Psoas muscle (tissue), 8 donors: ENCODE data around the gene OR4K2. TPM values are rescaled to one million over a fixed set of nuclear protein-coding genes. Genes with fewer than 3 reads are reported as not detected.

ENCODE experiments used
- ATAC-seq, 4 donors: fragments of 200-7000 bp; cut with Tn5 transposase; one replicate each; pipeline ENCODE4 v1.9.1; 2020; ENCODE audit warnings: moderate library complexity in 3 of 4, mild to moderate bottlenecking in 2 of 4
- DNase-seq, 2 donors: peaks; one replicate each; pipeline ENCODE4 v3.0.0-alpha.2; 2020
- H3K27ac ChIP-seq: fragments of 200-600 bp; one replicate; pipeline ENCODE4 v1.8.0; 2022
- H3K27me3 ChIP-seq, 3 donors: fragments of 200-600 bp in 1 of 3; one replicate each; pipeline versions ENCODE4 v1.6.1 to v1.8.0; 2013 to 2022; ENCODE audit warnings: low read length in 2 of 3, mild to moderate bottlenecking in 2 of 3, moderate library complexity in 1 of 3; ENCODE audit not compliant: insufficient read depth in 3 of 3
- H3K36me3 ChIP-seq, 2 donors: fragments of 200-600 bp in 1 of 2; one replicate each; pipeline versions ENCODE4 v1.6.1 to v1.8.0; 2013 to 2022; ENCODE audit warnings: low read depth in 1 of 2, mild to moderate bottlenecking in 1 of 2, moderate library complexity in 1 of 2; ENCODE audit not compliant: insufficient read depth in 1 of 2
- H3K4me1 ChIP-seq: fragments of 200-600 bp; one replicate; pipeline ENCODE4 v1.8.0; 2022
- H3K4me3 ChIP-seq: fragments of 200-600 bp; one replicate; pipeline ENCODE4 v1.8.0; 2022; ENCODE audit warnings: mild to moderate bottlenecking
- H3K9me3 ChIP-seq: fragments of 200-600 bp; one replicate; pipeline ENCODE4 v1.8.0; 2022
- WGBS, 3 donors: extraction: QIAGEN DNeasy Blood & Tissue Kit; methylation state at CpG; one replicate each; pipeline versions ENCODE4 v1.1.6 to v1.1.7; 2013; 5-methylcytosine and 5-hydroxymethylcytosine counted together
- intact Hi-C, 2 donors: fragments of 100-400 bp; cut with DNase I; formaldehyde crosslinking; loops; one replicate each; pipeline versions ENCODE4 v1.11.0 to v1.14.2; 2022
- polyA plus RNA-seq, 3 donors: library from polyadenylated mRNA; stranded (reverse); fragments of 200-250 nt; gene quantifications; one replicate each; pipeline ENCODE4 v1.2.3, GENCODE V29; 2013
- total RNA-seq, 4 donors: library from RNA; stranded (reverse); fragmentation: NEBNext Ultra II Directional in 2 of 4; extraction: Animal tissue kit (Norgen Biotek cat#: 25700) in 2 of 4; gene quantifications; one replicate each; pipeline versions ENCODE4 v1.2.1 to v1.2.4, GENCODE V29; 2021 to 2023
- TF ChIP-seq, protein P1 (sequence below): fragments of 200-600 bp; IDR thresholded peaks from one replicate; pipeline ENCODE4 v1.8.0; 2022; ENCODE audit warnings: antibody characterized with exemption
- donor health status: healthy with polysubstance abuse.
- donor health status: DM: no; HTN: no; CAD: no; lungs with moderate emphysema.
- donor health status: Bipolar disorder and iron deficiency.
- donor health status: healthy.
- donor health status: DM: yes; HTN: yes; CAD: no.
- donor health status: DM: no; HTN: no; CAD: no.
- donor health status: DM: no; HTN: no; CAD: no.
- donor health status: DM: yes; HTN: yes; CAD: no.

The OR4K2 gene
- total and polyA plus RNA-seq, 7 donors = not detected

DNA sequence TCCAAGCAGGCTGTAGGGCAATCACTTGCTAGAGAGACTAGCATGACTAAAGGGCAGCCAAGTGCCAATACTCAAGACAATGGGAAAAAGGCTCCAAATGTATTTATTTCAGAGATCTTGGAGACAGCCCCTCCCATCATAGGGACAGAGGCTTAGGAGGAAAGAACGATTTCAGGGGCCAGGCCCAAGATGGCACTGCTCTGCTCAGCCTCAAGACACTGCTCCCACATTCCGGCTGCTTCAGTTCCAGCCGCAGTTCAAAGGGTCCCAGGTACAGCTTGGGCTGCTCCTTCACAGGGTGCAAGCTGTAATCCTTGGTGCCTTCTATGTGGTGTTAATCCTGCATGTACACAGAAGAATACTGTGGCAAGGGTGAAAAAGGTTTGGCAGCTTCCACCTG is 26.1 kb downstream of the OR4K2 start:
- no peak for ATAC-seq
- WGBS, 3 donors = 62 to 68% (median 66%) methylated on average over 3 of the region's 3 CpGs
- Histone ChIP-seq H3K4me3 (no peak overlapping the region), H3K4me1 (no peaks in the 10 kb centered on the region), H3K27ac (no peak overlapping the region), H3K27me3 (no peaks in the 10 kb centered on the region), H3K36me3 (no peaks in the 10 kb centered on the region), H3K9me3 (peaks cover 20% of the 10 kb centered on the region)
- no peak for DNase-seq
- intact Hi-C loops = no loop called here
- TF ChIP-seq, protein P1, sequence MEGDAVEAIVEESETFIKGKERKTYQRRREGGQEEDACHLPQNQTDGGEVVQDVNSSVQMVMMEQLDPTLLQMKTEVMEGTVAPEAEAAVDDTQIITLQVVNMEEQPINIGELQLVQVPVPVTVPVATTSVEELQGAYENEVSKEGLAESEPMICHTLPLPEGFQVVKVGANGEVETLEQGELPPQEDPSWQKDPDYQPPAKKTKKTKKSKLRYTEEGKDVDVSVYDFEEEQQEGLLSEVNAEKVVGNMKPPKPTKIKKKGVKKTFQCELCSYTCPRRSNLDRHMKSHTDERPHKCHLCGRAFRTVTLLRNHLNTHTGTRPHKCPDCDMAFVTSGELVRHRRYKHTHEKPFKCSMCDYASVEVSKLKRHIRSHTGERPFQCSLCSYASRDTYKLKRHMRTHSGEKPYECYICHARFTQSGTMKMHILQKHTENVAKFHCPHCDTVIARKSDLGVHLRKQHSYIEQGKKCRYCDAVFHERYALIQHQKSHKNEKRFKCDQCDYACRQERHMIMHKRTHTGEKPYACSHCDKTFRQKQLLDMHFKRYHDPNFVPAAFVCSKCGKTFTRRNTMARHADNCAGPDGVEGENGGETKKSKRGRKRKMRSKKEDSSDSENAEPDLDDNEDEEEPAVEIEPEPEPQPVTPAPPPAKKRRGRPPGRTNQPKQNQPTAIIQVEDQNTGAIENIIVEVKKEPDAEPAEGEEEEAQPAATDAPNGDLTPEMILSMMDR = no peak

DNA sequence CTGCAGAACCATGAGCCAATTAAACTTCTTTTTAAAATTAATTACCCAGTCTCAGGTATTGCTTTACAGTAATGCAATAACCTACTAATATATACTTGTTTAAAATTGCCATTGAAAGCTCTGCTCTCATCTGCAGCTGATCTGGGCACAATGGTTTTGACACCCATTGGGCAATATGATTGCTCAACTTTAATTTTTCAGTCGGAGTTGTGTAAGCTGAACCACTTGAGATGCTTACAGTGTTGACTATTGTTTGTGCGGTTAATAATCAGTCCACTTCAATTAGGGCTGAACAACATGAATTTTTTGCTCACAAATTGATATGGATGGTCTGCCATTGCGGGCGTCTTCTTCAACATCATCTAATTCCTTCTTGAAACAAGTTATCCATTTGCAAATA is 27.5 kb downstream of the OR4K2 start:
- H3K36me3 ChIP-seq = no peaks in the 10 kb centered on the region
- H3K4me3 ChIP-seq = no peak overlapping the region
- 78 to 83% (median 81%) methylated on average over 4 of the region's 4 CpGs for WGBS, 3 donors
- intact Hi-C loops = no loop called here
- TF ChIP-seq, protein P1 = no peak
- H3K27me3 ChIP-seq = no peaks in the 10 kb centered on the region
- no peaks in the 10 kb centered on the region for H3K4me1 ChIP-seq
- H3K27ac ChIP-seq = no peak overlapping the region
- no peak for ATAC-seq
- H3K9me3 ChIP-seq = peaks cover 9% of the 10 kb centered on the region
- DNase-seq = no peak

DNA sequence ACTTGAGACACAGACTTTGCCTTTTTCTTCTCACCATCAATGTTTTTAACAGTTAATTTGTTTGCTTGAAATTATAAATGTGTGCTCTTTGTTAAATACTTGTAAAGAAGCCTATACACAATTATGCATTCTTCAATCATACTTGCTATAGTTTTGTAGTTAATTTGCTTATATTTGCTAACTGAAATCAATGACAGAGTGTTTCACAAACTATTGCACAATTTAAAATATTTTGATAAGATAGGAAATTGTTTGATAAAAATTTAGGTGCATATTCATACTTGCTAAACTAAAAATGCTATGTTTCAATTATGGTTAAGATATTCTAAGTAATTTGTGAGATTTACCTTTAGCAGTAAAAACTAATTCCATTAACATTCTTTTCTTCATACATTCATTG is 31.7 kb downstream of the OR4K2 start:
- H3K27me3 ChIP-seq = no peaks in the 10 kb centered on the region
- H3K36me3 ChIP-seq = no peaks in the 10 kb centered on the region
- no peak overlapping the region for H3K27ac ChIP-seq
- DNase-seq = no peak
- H3K4me1 ChIP-seq = no peaks in the 10 kb centered on the region
- H3K4me3 ChIP-seq = no peak overlapping the region
- H3K9me3 ChIP-seq = peaks cover 6% of the 10 kb centered on the region
- intact Hi-C loops = no loop called here
- TF ChIP-seq, protein P1 = no peak
- ATAC-seq = no peak

DNA sequence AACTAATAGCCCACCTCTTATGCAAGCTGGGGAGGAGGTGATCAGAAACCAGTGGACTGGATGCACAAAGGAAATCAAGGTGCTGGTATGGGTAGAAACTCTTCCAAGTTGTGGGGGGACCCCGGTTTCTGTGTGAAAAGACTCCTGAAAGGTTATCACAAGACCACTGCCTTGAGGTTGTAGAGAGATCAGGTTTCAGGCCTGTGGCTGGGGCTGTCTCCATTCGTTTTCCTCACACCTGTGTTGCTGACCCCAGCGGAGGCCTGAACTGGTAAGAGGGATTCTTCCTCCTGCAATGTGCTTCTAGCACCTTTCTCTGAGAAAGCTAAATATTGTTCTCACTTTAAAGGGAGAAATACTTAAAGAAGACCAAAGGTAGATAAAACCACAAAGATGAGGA is 36.2 kb downstream of the OR4K2 start:
- Histone ChIP-seq H3K36me3 (no peaks in the 10 kb centered on the region), H3K4me1 (no peaks in the 10 kb centered on the region), H3K9me3 (no peaks in the 10 kb centered on the region), H3K4me3 (no peak overlapping the region), H3K27me3 (no peaks in the 10 kb centered on the region), H3K27ac (no peak overlapping the region)
- ATAC-seq (no peak), DNase-seq (no peak)
- intact Hi-C loops = no loop called here
- WGBS, 3 donors = 33 to 50% (median 49%) methylated on average over 3 of the region's 3 CpGs
- TF ChIP-seq, protein P1 = no peak

DNA sequence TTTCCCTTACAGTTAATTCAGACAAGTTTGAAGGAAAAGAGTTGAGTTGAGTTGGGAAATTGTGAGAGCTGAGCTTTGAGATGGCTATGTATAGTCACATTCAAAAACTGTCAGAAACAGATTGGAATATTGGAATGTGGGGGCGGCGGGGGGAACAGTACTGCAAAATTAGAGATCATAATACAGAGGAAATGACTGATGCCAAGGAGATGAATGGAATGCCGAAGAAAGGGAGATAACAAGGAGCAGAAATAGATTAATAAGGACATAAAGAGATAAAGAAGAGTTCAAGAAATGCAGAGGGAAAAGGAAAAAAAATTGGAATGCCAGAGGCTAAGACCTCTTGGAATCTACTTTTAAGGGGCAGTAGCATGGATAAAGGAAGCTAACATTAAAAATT is 42.3 kb downstream of the OR4K2 start:
- ATAC-seq (no peak), DNase-seq (no peak)
- no peaks in the 10 kb centered on the region for H3K4me1 ChIP-seq
- H3K36me3 ChIP-seq = no peaks in the 10 kb centered on the region
- TF ChIP-seq, protein P1 = no peak
- 66 to 76% (median 67%) methylated on average over 3 of the region's 3 CpGs for WGBS, 3 donors
- H3K4me3 ChIP-seq = no peak overlapping the region
- H3K27me3 ChIP-seq = no peaks in the 10 kb centered on the region
- no peaks in the 10 kb centered on the region for H3K9me3 ChIP-seq
- no peak overlapping the region for H3K27ac ChIP-seq
- intact Hi-C loops = no loop called here
